Rectal smooth muscle tissue (tissue), 1 donor: ENCODE results near the gene FADS2.

Source experiments
- H3K27ac ChIP-seq: one replicate; pipeline ENCODE4 v1.7.0; 2013; ENCODE audit warnings: low read depth, low read length, inconsistent platforms
- H3K27me3 ChIP-seq: one replicate; pipeline ENCODE4 v1.7.0; 2013; ENCODE audit warnings: low read length; ENCODE audit not compliant: control insufficient read depth, insufficient read depth
- H3K36me3 ChIP-seq: one replicate; pipeline ENCODE4 v1.7.0; 2013; ENCODE audit warnings: low read length; ENCODE audit not compliant: control insufficient read depth, insufficient read depth
- H3K4me1 ChIP-seq: one replicate; pipeline ENCODE4 v1.7.0; 2013; ENCODE audit warnings: low read length; ENCODE audit not compliant: control insufficient read depth, insufficient read depth
- H3K4me3 ChIP-seq: one replicate; pipeline ENCODE4 v1.7.0; 2013; ENCODE audit warnings: low read length
- H3K9ac ChIP-seq: one replicate; pipeline ENCODE4 v1.7.0; 2013; ENCODE audit warnings: low read length

Gene FADS2

DNA sequence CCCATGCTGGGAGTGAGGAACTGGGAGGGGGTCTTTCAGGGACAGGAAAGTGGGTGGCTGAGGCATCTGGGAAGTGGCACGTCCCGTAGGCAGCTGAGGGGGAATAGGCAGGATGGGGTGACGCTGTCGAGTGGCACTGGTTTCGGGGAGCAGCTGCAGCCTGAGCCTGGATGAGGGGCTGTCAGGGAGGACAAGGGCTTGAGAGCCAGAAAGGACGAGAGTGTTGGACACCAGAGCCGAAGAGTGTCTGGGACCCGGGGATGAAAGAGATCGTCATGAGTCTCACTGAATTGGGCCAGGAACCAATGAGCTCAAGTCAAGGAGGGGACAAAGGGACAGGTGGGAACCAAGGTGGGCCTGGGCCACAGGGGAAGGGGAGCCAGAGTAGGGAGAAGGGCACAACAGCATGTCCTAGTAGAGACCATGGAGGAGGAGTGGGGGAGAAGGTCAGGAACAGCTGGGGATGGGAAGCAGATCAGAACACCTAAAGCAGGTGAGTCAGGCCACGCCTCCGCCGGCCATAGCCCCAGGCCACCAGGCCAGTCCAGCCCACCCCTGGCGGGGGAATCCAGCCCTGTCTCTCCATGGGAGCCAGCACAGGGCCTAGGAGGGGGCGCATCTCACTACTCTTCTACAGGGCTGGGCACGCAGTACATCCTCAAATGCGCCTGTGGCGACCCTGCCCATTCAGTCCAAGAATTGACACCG, 85.0 kb downstream of the FADS2 start:
- no peak overlapping the region for H3K4me3 ChIP-seq
- no peaks in the 10 kb centered on the region for H3K36me3 ChIP-seq
- H3K9ac ChIP-seq: no peak overlapping the region
- H3K4me1 ChIP-seq: peaks cover 5% of the 10 kb centered on the region
- no peak overlapping the region for H3K27ac ChIP-seq
- peaks cover 4% of the 10 kb centered on the region for H3K27me3 ChIP-seq

GRCh38 chr11:61913699-61914395, 85.7 kb downstream of the FADS2 start:
- Histone ChIP-seq H3K36me3 (no peaks in the 10 kb centered on the region), H3K4me3 (no peak overlapping the region), H3K27me3 (peaks cover 6% of the 10 kb centered on the region), H3K9ac (no peak overlapping the region), H3K27ac (no peak overlapping the region), H3K4me1 (peaks cover 5% of the 10 kb centered on the region)

GRCh38 chr11:61914471-61915171, 86.5 kb downstream of the FADS2 start:
- Histone ChIP-seq H3K4me1 (peaks cover 5% of the 10 kb centered on the region), H3K27ac (no peak overlapping the region), H3K27me3 (peaks cover 8% of the 10 kb centered on the region), H3K4me3 (no peak overlapping the region), H3K36me3 (no peaks in the 10 kb centered on the region), H3K9ac (no peak overlapping the region)

DNA sequence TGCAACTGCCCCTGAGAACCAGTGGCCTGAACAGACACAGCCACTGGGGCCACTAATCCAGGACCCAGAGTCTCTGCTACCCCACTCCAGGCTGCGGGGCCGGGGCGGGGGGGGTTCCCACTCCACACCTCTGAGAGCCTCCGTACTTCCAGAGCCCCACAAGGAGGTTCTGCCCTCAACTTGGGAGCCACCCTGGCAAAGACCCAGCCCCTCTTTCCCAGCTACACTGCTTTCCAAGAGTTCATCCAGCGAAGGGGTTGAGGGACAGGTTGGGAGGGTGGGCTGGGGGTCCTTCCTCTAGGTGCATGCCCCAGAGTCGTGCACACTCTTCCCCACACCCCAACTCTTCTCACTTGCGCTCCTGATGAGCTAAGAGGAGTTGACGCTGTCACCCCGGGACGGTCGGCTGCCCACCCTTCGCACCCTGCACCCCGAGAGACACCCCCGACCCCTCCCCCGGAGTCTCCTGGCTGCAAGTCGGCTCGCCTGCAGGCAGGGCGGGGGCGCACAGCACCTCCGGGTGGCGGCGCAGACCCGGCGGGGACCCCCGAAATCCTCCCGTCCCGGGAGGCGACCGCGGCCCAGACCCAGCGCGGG, 88.7 kb downstream of the FADS2 start:
- peak overlapping the region; percentile 65 for H3K4me3 ChIP-seq
- no peaks in the 10 kb centered on the region for H3K36me3 ChIP-seq
- H3K9ac ChIP-seq: no peak overlapping the region
- peaks cover 9% of the 10 kb centered on the region for H3K27me3 ChIP-seq
- H3K27ac ChIP-seq: peak overlapping the region; percentile 47
- H3K4me1 ChIP-seq: peaks cover 5% of the 10 kb centered on the region
